Endodermal cell (in vitro differentiated cells): ENCODE measurements around the gene PLEKHG4. TPM values are rescaled to one million over a fixed set of nuclear protein-coding genes. Genes with fewer than 3 reads are reported as not detected.

Source experiments
- DNase-seq: peaks from one replicate; pipeline ENCODE4 v3.0.0-alpha.2; 2017
- H3K27ac ChIP-seq: 2 replicates; pipeline ENCODE4 v1.5.1; 2013; ENCODE audit warnings: mild to moderate bottlenecking, low read depth, low read length, moderate library complexity
- H3K27me3 ChIP-seq: 2 replicates; pipeline ENCODE4 v1.6.1; 2013; ENCODE audit warnings: mild to moderate bottlenecking, low read length, moderate library complexity; ENCODE audit not compliant: insufficient read depth, control insufficient read depth, poor library complexity, severe bottlenecking
- H3K36me3 ChIP-seq: 2 replicates; pipeline ENCODE4 v1.7.0; 2013; ENCODE audit warnings: mild to moderate bottlenecking, low read length, moderate library complexity; ENCODE audit not compliant: control insufficient read depth, insufficient read depth
- H3K4me1 ChIP-seq: one replicate; pipeline ENCODE4 v1.7.0; 2013; ENCODE audit warnings: low read length; ENCODE audit not compliant: control insufficient read depth, insufficient read depth
- H3K4me3 ChIP-seq: 2 replicates; pipeline ENCODE4 v1.5.1; 2013; ENCODE audit warnings: mild to moderate bottlenecking, low read length, moderate library complexity
- H3K9ac ChIP-seq: 2 replicates; pipeline ENCODE4 v1.6.1; 2013; ENCODE audit warnings: mild to moderate bottlenecking, low read length, moderate library complexity; ENCODE audit not compliant: poor library complexity, severe bottlenecking; ENCODE audit errors: extremely low read depth
- H3K9me3 ChIP-seq: 2 replicates; pipeline ENCODE4 v1.6.1; 2013; ENCODE audit warnings: mild to moderate bottlenecking, low read length, moderate library complexity; ENCODE audit not compliant: control insufficient read depth
- H3K27ac Mint-ChIP-seq: 2 replicates; pipeline ENCODE4 v1.8.0; 2020; ENCODE audit warnings: mixed read lengths
- H3K27me3 Mint-ChIP-seq: 2 replicates; pipeline ENCODE4 v1.8.0; 2021; ENCODE audit warnings: mild to moderate bottlenecking, mixed read lengths; ENCODE audit not compliant: insufficient read depth
- H3K36me3 Mint-ChIP-seq: 2 replicates; pipeline ENCODE4 v1.8.0; 2020; ENCODE audit warnings: low read depth, mixed read lengths
- H3K4me1 Mint-ChIP-seq: 2 replicates; pipeline ENCODE4 v1.8.0; 2020; ENCODE audit warnings: mixed read lengths
- H3K4me3 Mint-ChIP-seq: 2 replicates; pipeline ENCODE4 v1.8.0; 2020; ENCODE audit warnings: mild to moderate bottlenecking, moderate library complexity, mixed read lengths
- H3K9me3 Mint-ChIP-seq: 2 replicates; pipeline ENCODE4 v1.8.0; 2020; ENCODE audit warnings: mild to moderate bottlenecking, mixed read lengths
- WGBS, 2 experiments: methylation state at CpG; one replicate each; pipeline versions ENCODE4 v1.1.5 to v1.1.7; 2013; ENCODE audit warnings: missing lambda C conversion rate in 2 of 2, mixed read lengths in 1 of 2; ENCODE audit not compliant: insufficient coverage in 1 of 2, insufficient read length in 1 of 2; 5-methylcytosine and 5-hydroxymethylcytosine counted together
- total RNA-seq, 2 donors: library from RNA; stranded (reverse); fragmentation: NEBNext Ultra II Directional in 1 of 2; extraction: Animal tissue kit (Norgen Biotek cat#: 25700) in 1 of 2; gene quantifications; 2 replicates in 1 of 2; 3 replicates in 1 of 2; pipeline ENCODE4 v1.2.1, GENCODE V29; 2021
- TF ChIP-seq, protein P1 (sequence below): fragments of 200-600 bp; sonication (generic); conservative IDR thresholded peaks from 2 replicates; pipeline ENCODE4 v1.5.0; 2021; ENCODE audit warnings: antibody characterized with exemption, mild to moderate bottlenecking

Gene PLEKHG4
- total RNA-seq, 2 donors from 2014 or later = 10.5 to 12.4 TPM

DNA sequence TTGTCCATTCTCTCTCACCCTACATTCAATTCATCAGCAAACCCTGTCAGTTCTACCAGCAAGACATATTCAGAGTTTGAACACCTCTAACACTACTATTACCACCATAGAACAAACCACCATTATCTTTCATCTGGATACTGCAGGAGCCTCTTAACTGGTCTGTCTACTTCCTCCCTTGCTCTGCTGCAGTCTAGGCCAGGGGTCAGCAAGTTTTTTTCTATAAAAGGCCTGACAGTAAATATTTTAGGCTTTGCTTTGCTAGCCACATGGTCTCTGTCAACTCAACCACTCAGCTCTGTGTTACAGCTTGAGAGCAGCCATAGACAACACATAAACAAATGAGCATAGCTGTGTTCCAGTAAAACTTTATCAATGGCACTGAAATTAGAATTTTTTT lies 33.4 kb downstream of the PLEKHG4 start:
- H3K27me3 Mint-ChIP-seq = peaks cover 13% of the 10 kb centered on the region
- TF ChIP-seq, protein P1, sequence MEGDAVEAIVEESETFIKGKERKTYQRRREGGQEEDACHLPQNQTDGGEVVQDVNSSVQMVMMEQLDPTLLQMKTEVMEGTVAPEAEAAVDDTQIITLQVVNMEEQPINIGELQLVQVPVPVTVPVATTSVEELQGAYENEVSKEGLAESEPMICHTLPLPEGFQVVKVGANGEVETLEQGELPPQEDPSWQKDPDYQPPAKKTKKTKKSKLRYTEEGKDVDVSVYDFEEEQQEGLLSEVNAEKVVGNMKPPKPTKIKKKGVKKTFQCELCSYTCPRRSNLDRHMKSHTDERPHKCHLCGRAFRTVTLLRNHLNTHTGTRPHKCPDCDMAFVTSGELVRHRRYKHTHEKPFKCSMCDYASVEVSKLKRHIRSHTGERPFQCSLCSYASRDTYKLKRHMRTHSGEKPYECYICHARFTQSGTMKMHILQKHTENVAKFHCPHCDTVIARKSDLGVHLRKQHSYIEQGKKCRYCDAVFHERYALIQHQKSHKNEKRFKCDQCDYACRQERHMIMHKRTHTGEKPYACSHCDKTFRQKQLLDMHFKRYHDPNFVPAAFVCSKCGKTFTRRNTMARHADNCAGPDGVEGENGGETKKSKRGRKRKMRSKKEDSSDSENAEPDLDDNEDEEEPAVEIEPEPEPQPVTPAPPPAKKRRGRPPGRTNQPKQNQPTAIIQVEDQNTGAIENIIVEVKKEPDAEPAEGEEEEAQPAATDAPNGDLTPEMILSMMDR = no peak
- Histone ChIP-seq H3K4me3 (no peak overlapping the region), H3K9me3 (no peaks in the 10 kb centered on the region), H3K27ac (no peak overlapping the region), H3K27me3 (no peaks in the 10 kb centered on the region), H3K4me1 (peaks cover 2% of the 10 kb centered on the region), H3K36me3 (no peaks in the 10 kb centered on the region), H3K9ac (no peak overlapping the region)
- H3K4me1 Mint-ChIP-seq = peaks cover 3% of the 10 kb centered on the region
- H3K9me3 Mint-ChIP-seq = no peaks in the 10 kb centered on the region
- H3K4me3 Mint-ChIP-seq = no peak overlapping the region
- no peaks in the 10 kb centered on the region for H3K36me3 Mint-ChIP-seq
- no peak overlapping the region for H3K27ac Mint-ChIP-seq
- no peak for DNase-seq

DNA sequence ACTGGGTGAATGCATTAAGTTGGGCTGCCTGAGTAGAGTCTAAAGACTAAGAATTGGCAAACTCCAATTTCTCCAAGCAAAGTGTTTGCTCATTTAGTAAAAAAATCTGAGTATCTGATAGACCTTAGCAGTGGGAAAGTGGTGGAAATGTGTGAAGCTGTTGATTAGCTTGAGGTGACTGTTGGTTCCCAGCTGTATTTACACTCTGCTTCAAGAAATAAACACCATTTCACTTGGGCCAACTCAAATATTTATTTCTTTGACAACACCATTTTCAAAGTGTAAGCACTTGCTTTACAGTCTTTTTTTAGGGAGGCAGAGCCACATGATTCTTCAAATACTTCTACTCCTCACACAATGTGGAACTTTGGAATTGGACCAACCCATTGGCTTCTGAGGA lies 38.5 kb downstream of the PLEKHG4 start:
- Mint-ChIP-seq H3K36me3 (no peaks in the 10 kb centered on the region), H3K4me1 (peaks cover 11% of the 10 kb centered on the region)

DNA sequence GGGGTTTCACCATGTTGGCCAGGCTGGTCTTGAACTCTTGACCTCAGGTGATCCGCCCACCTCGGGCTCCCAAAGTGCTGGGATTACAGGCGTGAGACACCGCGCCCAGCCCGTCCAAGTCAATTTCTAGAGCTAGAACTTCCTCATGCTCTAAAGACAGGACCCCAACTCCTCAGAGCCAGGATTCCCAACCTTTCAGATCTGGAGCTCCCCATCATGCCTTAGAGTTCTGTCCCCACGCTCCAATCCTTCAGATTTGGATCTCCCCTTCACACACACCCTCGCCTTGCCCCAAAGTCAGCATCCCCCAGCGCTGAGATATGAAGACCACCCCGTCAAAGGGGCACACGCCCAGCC lies 46.8 kb downstream of the PLEKHG4 start:
- H3K9me3 Mint-ChIP-seq = no peaks in the 10 kb centered on the region

More for the DNA sequence above, 38.5 kb downstream of the PLEKHG4 start:
- no peak overlapping the region for H3K4me3 ChIP-seq
- no peaks in the 10 kb centered on the region for H3K9me3 Mint-ChIP-seq
- H3K9me3 ChIP-seq = no peaks in the 10 kb centered on the region
- H3K27me3 Mint-ChIP-seq = peaks cover 16% of the 10 kb centered on the region
- no peak overlapping the region for H3K27ac ChIP-seq
- H3K36me3 ChIP-seq = no peaks in the 10 kb centered on the region
- H3K4me1 ChIP-seq = peaks cover 5% of the 10 kb centered on the region
- TF ChIP-seq, protein P1 = no peak
- no peak overlapping the region for H3K4me3 Mint-ChIP-seq
- H3K27ac Mint-ChIP-seq = no peak overlapping the region
- no peaks in the 10 kb centered on the region for H3K27me3 ChIP-seq
- no peak for DNase-seq
- no peak overlapping the region for H3K9ac ChIP-seq

More for the DNA sequence above, 46.8 kb downstream of the PLEKHG4 start:
- Histone ChIP-seq H3K4me3 (peak overlapping the region; percentile 87), H3K4me1 (no peaks in the 10 kb centered on the region), H3K27me3 (no peaks in the 10 kb centered on the region), H3K9ac (no peak overlapping the region), H3K36me3 (no peaks in the 10 kb centered on the region), H3K27ac (no peak overlapping the region), H3K9me3 (no peaks in the 10 kb centered on the region)
- H3K4me1 Mint-ChIP-seq = peaks cover 8% of the 10 kb centered on the region
- 28 to 72% methylated on average over 2 to 11 of the region's 11 CpGs for WGBS, 2 experiments
- H3K27me3 Mint-ChIP-seq = peaks cover 39% of the 10 kb centered on the region
- H3K4me3 Mint-ChIP-seq = peak overlapping the region; percentile 60
- TF ChIP-seq, protein P1 = no peak
- DNase-seq = no peak
- H3K27ac Mint-ChIP-seq = peak overlapping the region; percentile 36
- no peaks in the 10 kb centered on the region for H3K36me3 Mint-ChIP-seq
